ENCODE results near the gene CADM4.

- no peak for TF ChIP-seq POLR2AphosphoS5 (IDR thresholded peaks at IDR 0.05)
- TF ChIP-seq CTCF (IDR thresholded peaks at IDR 0.05) = no peak
Observed at GRCh38 chr19:43681821-43682220, 42.2 kb upstream of the CADM4 start.
